HepG2 (cell line): ENCODE results near the gene SGMS1. TPM values are rescaled to one million over a fixed set of nuclear protein-coding genes. Genes with fewer than 3 reads are reported as not detected.

Source experiments
- ATF7 ChIP-seq, 2 experiments: fragments of 450-650 bp in 1 of 2; sonication (generic) in 1 of 2; formaldehyde crosslinking in 1 of 2; IDR thresholded peaks; 2 replicates each; pipeline versions ENCODE4 v1.4.0 to v1.6.1; 2016 to 2020; ENCODE audit warnings: antibody characterized with exemption in 1 of 2, mild to moderate bottlenecking in 1 of 2, missing genetic modification reagents in 1 of 2
- CENPT ChIP-seq: sonication (generic); formaldehyde crosslinking; IDR thresholded peaks from 2 replicates; pipeline ENCODE4 v1.8.0; 2022; ENCODE audit warnings: low read depth, mild to moderate bottlenecking, moderate library complexity, missing genetic modification reagents
- HHEX ChIP-seq: IDR thresholded peaks from 2 replicates; pipeline ENCODE4 v1.6.1; 2016; ENCODE audit warnings: control low read depth
- HOXA7 ChIP-seq: sonication (generic); formaldehyde crosslinking; IDR thresholded peaks from 2 replicates; pipeline ENCODE4 v1.8.1; 2022; ENCODE audit warnings: mild to moderate bottlenecking, missing genetic modification reagents, moderate library complexity
- IRX3 ChIP-seq: sonication (generic); formaldehyde crosslinking; IDR thresholded peaks from 2 replicates; pipeline ENCODE4 v1.8.1; 2023; ENCODE audit warnings: mild to moderate bottlenecking, low read depth, missing genetic modification reagents, borderline replicate concordance
- MXD4 ChIP-seq: IDR thresholded peaks from 2 replicates; pipeline ENCODE4 v1.6.1; 2016; ENCODE audit warnings: mild to moderate bottlenecking, missing biosample characterization, missing genetic modification reagents
- PHF21A ChIP-seq: sonication (generic); formaldehyde crosslinking; IDR thresholded peaks from 2 replicates; pipeline ENCODE4 v1.5.0; 2020; ENCODE audit warnings: mild to moderate bottlenecking, missing genetic modification reagents
- PLSCR1 ChIP-seq: sonication (generic); formaldehyde crosslinking; IDR thresholded peaks from 2 replicates; pipeline ENCODE4 v1.5.0; 2020; ENCODE audit warnings: missing genetic modification reagents, mild to moderate bottlenecking, borderline replicate concordance
- POLR2G ChIP-seq: fragments of 200-400 bp; formaldehyde crosslinking; IDR thresholded peaks from 2 replicates; pipeline ENCODE4 v1.6.1; 2018; ENCODE audit warnings: mild to moderate bottlenecking, low read depth, low read length, moderate library complexity
- RAD21 ChIP-seq: fragments of 450-650 bp; formaldehyde crosslinking; IDR thresholded peaks from 2 replicates; pipeline ENCODE4 v1.5.0; 2020; ENCODE audit warnings: mild to moderate bottlenecking
- SOX6 ChIP-seq, 2 experiments: fragments of 450-650 bp in 1 of 2; sonication (generic) in 1 of 2; formaldehyde crosslinking in 1 of 2; IDR thresholded peaks; 2 replicates each; pipeline versions ENCODE4 v1.4.0 to v1.6.1; 2017 to 2020; ENCODE audit warnings: antibody characterized with exemption in 1 of 2, mild to moderate bottlenecking in 1 of 2, missing genetic modification reagents in 1 of 2
- SRY ChIP-seq: sonication (generic); formaldehyde crosslinking; IDR thresholded peaks from 2 replicates; pipeline ENCODE4 v1.8.0; 2022; ENCODE audit warnings: mild to moderate bottlenecking, missing genetic modification reagents
- UBTF ChIP-seq: sonication (generic); formaldehyde crosslinking; IDR thresholded peaks from 2 replicates; pipeline ENCODE4 v1.4.0; 2020; ENCODE audit warnings: mild to moderate bottlenecking, missing genetic modification reagents
- YEATS2 ChIP-seq: sonication (generic); formaldehyde crosslinking; IDR thresholded peaks from 2 replicates; pipeline ENCODE4 v1.4.0; 2020; ENCODE audit warnings: missing genetic modification reagents, borderline replicate concordance
- ZBTB25 ChIP-seq: IDR thresholded peaks from 2 replicates; pipeline ENCODE4 v1.6.1; 2018; ENCODE audit warnings: missing genetic modification reagents
- ZBTB7B ChIP-seq: sonication (generic); formaldehyde crosslinking; IDR thresholded peaks from 2 replicates; pipeline ENCODE4 v1.4.0; 2020; ENCODE audit warnings: missing genetic modification reagents
- ZGPAT ChIP-seq: IDR thresholded peaks from 2 replicates; pipeline ENCODE4 v1.6.1; 2016; ENCODE audit warnings: mild to moderate bottlenecking
- ZMYM4 ChIP-seq: sonication (generic); formaldehyde crosslinking; IDR thresholded peaks from 2 replicates; pipeline ENCODE4 v1.8.1; 2023; ENCODE audit warnings: mild to moderate bottlenecking, missing genetic modification reagents
- ZNF30 ChIP-seq: sonication (generic); formaldehyde crosslinking; IDR thresholded peaks from 2 replicates; pipeline ENCODE4 v1.5.0; 2020; ENCODE audit warnings: mild to moderate bottlenecking, missing genetic modification reagents
- ZNF510 ChIP-seq: sonication (generic); formaldehyde crosslinking; IDR thresholded peaks from 2 replicates; pipeline ENCODE4 v1.4.0; 2020; ENCODE audit warnings: low read depth, mild to moderate bottlenecking, missing genetic modification reagents
- ZNF850 ChIP-seq: sonication (generic); formaldehyde crosslinking; conservative IDR thresholded peaks from 2 replicates; pipeline ENCODE4 v1.9.0; 2021; ENCODE audit warnings: mild to moderate bottlenecking, missing genetic modification reagents
- polyA plus RNA-seq, 8 experiments: library from polyadenylated mRNA; depleted of rRNA in 3 of 8; stranded (reverse) in 7 of 8; unstranded in 1 of 8; fragments of >200 nt; fragmentation: Illumina TruSeq in 4 of 8; extraction: Trizol in 4 of 8; gene quantifications; 2 replicates each; pipeline versions ENCODE4 v1.2.1 to v1.2.3, GENCODE V29; 2011 to 2016; ENCODE audit warnings: low read depth in 4 of 8, missing spikeins in 1 of 8, mixed read lengths in 1 of 8; ENCODE audit not compliant: insufficient read depth in 1 of 8
- total RNA-seq, 5 experiments: library from RNA; depleted of rRNA; stranded (reverse); fragments of >200 nt; fragmentation: Illumina TruSeq; extraction: Trizol; gene quantifications; 2 replicates each; pipeline ENCODE4 v1.2.3, GENCODE V29; 2016; ENCODE audit warnings: low read depth in 1 of 5
- TF ChIP-seq, protein P1 (sequence below): sonication (generic); formaldehyde crosslinking; IDR thresholded peaks from 2 replicates; pipeline ENCODE4 v1.4.0; 2020; ENCODE audit warnings: mild to moderate bottlenecking, missing genetic modification reagents

Gene SGMS1
- total and polyA plus RNA-seq, 2 of the 13 experiments (the other 11 are each of a cell fraction or from before 2014, with no cell fraction given): 6.5 to 15.1 TPM

GRCh38 chr10:50624413-50624865 is 683 bp upstream of the SGMS1 start (continued):
- TF ChIP-seq, protein P1, sequence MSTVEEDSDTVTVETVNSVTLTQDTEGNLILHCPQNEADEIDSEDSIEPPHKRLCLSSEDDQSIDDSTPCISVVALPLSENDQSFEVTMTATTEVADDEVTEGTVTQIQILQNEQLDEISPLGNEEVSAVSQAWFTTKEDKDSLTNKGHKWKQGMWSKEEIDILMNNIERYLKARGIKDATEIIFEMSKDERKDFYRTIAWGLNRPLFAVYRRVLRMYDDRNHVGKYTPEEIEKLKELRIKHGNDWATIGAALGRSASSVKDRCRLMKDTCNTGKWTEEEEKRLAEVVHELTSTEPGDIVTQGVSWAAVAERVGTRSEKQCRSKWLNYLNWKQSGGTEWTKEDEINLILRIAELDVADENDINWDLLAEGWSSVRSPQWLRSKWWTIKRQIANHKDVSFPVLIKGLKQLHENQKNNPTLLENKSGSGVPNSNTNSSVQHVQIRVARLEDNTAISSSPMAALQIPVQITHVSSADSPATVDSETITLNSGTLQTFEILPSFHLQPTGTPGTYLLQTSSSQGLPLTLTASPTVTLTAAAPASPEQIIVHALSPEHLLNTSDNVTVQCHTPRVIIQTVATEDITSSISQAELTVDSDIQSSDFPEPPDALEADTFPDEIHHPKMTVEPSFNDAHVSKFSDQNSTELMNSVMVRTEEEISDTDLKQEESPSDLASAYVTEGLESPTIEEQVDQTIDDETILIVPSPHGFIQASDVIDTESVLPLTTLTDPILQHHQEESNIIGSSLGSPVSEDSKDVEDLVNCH (CRISPR knock-in tag): no peak
- TF ChIP-seq UBTF (CRISPR knock-in tag) (no peak), SRY (CRISPR knock-in tag) (peak; percentile 60; the same call in 1 of the 2 replicates), ZBTB7B (CRISPR knock-in tag) (peak; percentile 70; the same call in 1 of the 2 replicates), ZNF850 (CRISPR knock-in tag) (no peak), ATF7 (IDR thresholded peaks at IDR 0.05) (no peak), ATF7 (CRISPR knock-in tag; IDR thresholded peaks at IDR 0.05) (no peak), SOX6 (IDR thresholded peaks at IDR 0.05) (no peak), SOX6 (CRISPR knock-in tag; IDR thresholded peaks at IDR 0.05) (peak; percentile 15; the same call in 1 of the 2 replicates), PLSCR1 (CRISPR knock-in tag) (no peak), CENPT (CRISPR knock-in tag) (0 out of 2 replicates have a peak, but pooled peaks have one; percentile 56), ZBTB25 (CRISPR knock-in tag) (0 out of 2 replicates have a peak, but pooled peaks have one; percentile 27), PHF21A (peak; percentile 30; the same call in 1 of the 2 replicates), HHEX (CRISPR knock-in tag) (no peak), MXD4 (CRISPR knock-in tag) (peak; percentile 88), HOXA7 (CRISPR knock-in tag) (no peak), RAD21 (CRISPR knock-in tag) (peak; percentile 46; the same call in 1 of the 2 replicates), ZMYM4 (0 out of 2 replicates have a peak, but pooled peaks have one; percentile 48), ZNF510 (peak; percentile 55; the same call in 1 of the 2 replicates), ZGPAT (peak; percentile 88), IRX3 (CRISPR knock-in tag) (peak; percentile 57; the same call in 1 of the 2 replicates), POLR2G (peak; percentile 21; the same call in 1 of the 2 replicates), ZNF30 (no peak), YEATS2 (CRISPR knock-in tag) (peak; percentile 71; the same call in 1 of the 2 replicates)
